SW 1271 (cell line): ENCODE results near the gene ING5.

Experiments used
- DNase-seq, 2 experiments: peaks; one replicate each; lab custom pipeline; 2025; lab: John Stamatoyannopoulos, UW

Gene ING5

GRCh38 chr2:241672243-241673188 lies 29.3 kb upstream of the ING5 start:
- DNase-seq = no peak

GRCh38 chr2:241673189-241673663 lies 28.6 kb upstream of the ING5 start:
- DNase-seq = no peak

GRCh38 chr2:241673797-241674725 lies 27.8 kb upstream of the ING5 start:
- peak in 1 of 2 experiments; percentile 38 for DNase-seq

- DNase-seq = no peak
These were observed 26.0 kb upstream of the ING5 start for GRCh38 chr2:241675885-241676284.

- no peak for DNase-seq
These were observed 25.2 kb upstream of the ING5 start for GRCh38 chr2:241676665-241677064.

- DNase-seq = no peak
These were observed 24.4 kb upstream of the ING5 start for GRCh38 chr2:241677392-241677791.

GRCh38 chr2:241678307-241678706 lies 23.5 kb upstream of the ING5 start:
- no peak for DNase-seq

- DNase-seq = no peak
These were observed 22.9 kb upstream of the ING5 start for GRCh38 chr2:241678784-241679540.

GRCh38 chr2:241680044-241680443 lies 21.8 kb upstream of the ING5 start:
- DNase-seq = no peak

GRCh38 chr2:241680827-241681599 lies 20.8 kb upstream of the ING5 start:
- no peak for DNase-seq

GRCh38 chr2:241686324-241686649 lies 15.6 kb upstream of the ING5 start:
- DNase-seq = no peak

- DNase-seq = peak; percentile 93 to 95
These were observed 15.0 kb upstream of the ING5 start, which contains the start of gene DTYMK for GRCh38 chr2:241686650-241687425. DTYMK (minus strand) TSS chr2:241686815; CDS start chr2:241686783, 32 bp downstream.

GRCh38 chr2:241689306-241689705 lies 12.5 kb upstream of the ING5 start:
- DNase-seq = no peak

GRCh38 chr2:241690202-241690717 lies 11.6 kb upstream of the ING5 start:
- no peak for DNase-seq

GRCh38 chr2:241692448-241692847 lies 9.4 kb upstream of the ING5 start:
- peak in 1 of 2 experiments; percentile 44 for DNase-seq

GRCh38 chr2:241695651-241696050 lies 6.2 kb upstream of the ING5 start:
- no peak for DNase-seq

GRCh38 chr2:241701149-241701398 lies 765 bp upstream of the ING5 start:
- no peak for DNase-seq

GRCh38 chr2:241702155-241703031 lies 554 bp downstream of the ING5 start:
- peak; percentile 69 to 80 for DNase-seq

GRCh38 chr2:241703032-241703604 lies 1.3 kb downstream of the ING5 start:
- peak in 1 of 2 experiments; percentile 34 for DNase-seq
